ENCODE measurements around the gene ERF.

The ERF gene

GRCh38 chr19:42287017-42287826 is 32.3 kb upstream of the ERF start:
- DNase-seq (ENCODE audit: low read depth) = no peak

GRCh38 chr19:42286349-42287016 is 31.6 kb upstream of the ERF start:
- DNase-seq (ENCODE audit: low read depth) = no peak

GRCh38 chr19:42285988-42286348 is 31.0 kb upstream of the ERF start:
- no peak for DNase-seq (ENCODE audit: low read depth)

DNA sequence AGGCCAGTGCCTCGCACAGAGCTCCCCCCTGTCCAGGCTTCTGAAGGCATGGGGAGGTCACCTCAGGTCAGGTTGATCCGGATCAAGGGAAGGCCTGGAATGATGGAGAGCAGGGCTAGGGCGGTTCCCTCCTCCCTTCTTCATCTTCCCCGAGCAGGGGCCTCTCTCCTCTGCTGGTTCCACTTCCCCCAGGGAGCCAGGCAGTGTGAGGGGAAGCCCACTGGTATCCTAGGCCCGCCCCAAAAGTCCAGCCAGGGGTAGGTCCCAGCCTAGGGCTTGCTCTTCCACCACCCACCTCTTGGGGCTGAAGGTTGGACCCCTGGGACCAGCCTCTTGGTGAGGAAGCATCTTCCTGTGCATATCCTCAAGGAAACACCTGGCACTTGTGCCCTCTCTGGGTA is 30.6 kb upstream of the ERF start:
- DNase-seq (ENCODE audit: low read depth) = no peak

DNA sequence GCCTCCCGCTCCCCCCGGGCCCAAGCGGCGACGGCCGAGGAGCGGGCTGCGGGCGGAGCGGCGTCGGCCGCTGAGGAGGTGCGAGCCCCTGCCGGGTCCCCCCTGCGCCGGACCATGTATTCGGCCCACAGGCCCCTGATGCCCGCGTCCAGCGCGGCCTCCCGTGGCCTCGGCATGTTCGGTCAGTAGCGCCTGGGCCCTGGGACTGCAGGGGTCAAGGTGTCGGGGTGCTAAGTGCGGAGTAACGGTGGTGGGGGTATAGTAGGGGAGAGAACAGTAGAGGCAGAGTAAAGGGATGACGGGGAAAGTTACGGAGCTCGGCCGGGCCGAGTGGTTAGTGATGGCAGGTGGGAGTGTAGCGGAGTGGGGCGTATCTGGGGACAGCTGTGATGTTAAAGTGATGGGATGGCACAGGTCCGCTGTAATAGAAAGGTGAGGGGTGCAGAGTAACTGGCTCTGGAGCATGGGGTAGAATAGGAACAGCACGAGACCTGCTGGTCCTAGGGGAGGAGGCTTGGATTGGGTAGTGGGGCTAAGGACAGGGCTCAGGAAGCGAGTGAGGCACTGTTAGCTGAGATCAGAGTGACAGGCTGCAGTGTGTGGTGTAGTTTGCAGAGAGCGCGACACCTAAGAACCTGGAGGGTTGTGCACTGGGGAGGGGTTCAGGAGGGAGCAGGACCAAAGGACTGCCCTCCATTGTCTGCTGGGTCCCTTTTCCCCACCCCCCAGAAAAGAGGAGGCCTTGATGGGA is 29.8 kb upstream of the ERF start:
- DNase-seq (ENCODE audit: low read depth) = no peak

DNA sequence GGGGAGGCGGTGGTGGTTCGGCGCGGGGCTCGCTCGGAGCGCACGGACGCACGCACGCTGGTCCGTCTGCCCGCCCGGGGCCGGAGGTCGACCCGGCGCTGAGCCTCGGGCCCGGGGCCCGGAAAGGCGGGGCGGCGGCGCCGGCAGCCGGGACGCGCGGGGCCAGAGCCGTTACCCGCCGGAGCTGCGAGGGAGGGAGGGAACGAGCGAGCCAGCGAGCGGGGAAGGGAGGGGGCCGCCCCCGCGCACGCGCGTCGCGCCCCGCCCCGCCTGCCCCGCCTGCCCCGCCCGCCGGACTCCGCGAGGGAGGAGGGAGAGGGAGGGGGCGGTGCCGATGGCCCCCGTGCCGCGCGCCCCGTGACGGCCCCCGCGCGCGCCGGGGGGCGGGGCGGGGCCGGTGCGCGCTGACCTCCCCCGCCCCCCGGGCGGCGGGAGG is 29.2 kb upstream of the ERF start:
- DNase-seq (ENCODE audit: low read depth) = no peak

DNA sequence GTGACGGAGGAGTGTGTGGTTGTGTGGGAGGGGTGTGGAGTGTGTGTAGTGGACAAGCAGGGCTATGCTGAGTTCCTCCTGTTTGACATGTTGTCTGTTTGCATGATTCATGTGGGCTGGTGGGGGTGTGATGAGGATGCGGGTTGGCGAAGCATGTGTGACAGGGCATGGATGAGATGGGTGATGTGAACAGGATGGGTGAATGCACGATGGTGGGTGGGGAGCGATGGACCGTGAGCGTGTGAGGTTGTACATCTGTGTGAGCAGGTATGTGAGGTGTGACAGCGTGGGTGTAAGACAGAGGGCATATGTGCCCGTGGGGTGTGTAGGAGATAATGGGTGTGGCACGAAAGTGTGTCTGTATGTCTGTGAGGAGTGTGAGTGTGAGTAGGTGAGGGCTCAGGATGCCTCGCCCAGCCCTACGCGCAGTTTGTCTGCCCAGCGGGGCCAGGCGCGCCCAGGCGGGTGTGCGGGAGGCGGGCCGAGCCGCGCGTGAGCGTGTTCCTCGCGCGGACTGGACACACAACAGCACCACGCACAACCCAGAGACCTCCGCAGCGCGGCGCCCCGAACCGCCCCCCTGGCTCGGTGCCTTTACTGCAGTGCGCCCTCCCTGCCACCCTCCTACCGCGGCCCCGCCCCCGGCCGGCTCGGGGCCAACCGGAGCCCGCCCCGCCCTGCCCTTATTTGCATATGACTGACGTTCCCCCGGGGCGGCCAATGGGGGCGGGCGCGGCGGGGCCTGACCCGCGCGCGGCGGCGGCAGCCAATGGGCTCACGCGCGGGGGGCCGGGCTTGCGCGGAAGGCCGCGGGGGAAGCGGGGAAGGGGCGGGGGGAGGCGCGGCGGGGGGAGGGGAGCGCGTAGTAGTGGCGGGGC is 28.5 kb upstream of the ERF start:
- DNase-seq (ENCODE audit: low read depth) = peak; percentile 85

DNA sequence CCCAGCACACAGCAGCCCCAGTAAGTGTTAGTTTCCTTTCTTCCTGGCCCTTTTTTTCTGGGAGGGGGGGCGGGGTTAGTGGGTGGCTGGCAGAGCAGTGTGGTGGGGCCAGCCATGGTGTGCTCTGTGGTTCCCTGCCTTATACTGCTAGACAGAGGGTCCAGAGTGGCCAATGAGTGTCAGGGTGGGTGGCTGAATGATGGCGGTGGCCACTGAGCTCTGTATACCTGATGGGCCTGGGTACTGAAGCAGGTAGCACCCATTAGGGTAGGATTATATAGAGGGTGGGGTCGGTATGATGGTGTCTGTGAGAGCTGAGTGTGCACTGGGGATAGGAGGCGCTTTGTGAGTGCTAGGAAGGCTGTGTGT is 27.9 kb upstream of the ERF start:
- DNase-seq (ENCODE audit: low read depth) = no peak

DNA sequence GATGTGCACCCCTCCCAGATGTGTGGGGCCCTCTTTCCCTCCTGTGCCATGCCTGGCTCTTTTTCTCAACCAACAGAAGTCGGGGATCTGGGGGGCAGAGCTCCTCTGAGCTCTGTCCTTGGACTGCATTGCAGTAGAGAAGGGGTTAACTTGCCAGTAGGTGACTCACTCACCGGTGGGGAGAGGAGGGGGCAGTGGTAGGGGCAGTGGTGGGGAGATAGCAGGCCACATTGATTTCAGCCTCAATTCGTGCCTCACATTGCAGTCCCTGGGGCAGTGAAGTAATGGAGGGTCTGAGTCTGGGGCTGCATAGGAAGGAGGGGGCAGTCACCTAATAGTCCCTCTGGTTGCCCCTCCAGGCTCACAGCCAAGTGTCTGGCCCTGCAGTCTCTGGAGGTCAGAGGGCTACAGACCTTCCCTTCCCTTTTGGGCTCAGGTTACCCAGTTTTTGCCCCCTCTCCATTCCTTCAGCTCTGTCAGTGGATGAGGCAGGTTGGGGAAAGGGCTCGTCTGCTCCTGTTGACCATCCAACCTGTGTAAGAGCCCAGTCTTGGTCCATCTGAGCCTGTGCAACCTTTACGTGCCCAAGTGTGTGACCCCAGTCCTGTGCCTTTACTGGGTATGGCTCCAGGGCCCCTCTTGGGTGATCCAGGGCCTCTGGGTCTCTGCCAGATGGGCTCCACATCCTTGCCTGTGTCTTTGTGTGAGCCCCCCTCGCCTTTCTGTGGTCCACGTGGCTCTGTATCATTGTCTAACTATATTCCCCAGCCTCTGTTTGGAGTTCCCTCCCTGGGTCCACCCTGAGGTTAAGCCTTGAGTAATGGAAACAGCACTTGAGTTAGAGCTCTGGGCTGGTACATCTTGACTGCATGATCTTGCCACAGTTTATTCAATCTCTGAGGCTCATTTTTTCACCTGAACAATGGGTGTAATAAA is 27.2 kb upstream of the ERF start:
- DNase-seq (ENCODE audit: low read depth) = no peak

- no peak for DNase-seq (ENCODE audit: low read depth)
Measured at GRCh38 chr19:42281146-42281826, 26.4 kb upstream of the ERF start.

DNA sequence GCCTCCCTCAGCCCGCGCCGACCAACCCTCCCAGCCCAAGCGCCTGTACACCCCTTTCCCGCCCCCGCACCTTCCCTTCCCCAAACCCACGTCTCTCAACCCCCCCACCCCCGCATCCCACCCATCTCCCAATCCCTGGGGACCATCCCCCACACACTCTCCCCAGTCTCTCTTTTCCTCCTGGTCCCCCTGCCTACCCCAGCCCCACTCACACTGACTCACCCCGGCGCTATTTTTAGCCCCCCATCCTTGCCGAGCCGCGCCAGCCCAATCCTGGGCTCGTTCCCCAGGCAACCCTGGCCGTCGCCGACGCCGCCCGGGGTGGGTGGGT is 25.9 kb upstream of the ERF start:
- no peak for DNase-seq (ENCODE audit: low read depth)

DNA sequence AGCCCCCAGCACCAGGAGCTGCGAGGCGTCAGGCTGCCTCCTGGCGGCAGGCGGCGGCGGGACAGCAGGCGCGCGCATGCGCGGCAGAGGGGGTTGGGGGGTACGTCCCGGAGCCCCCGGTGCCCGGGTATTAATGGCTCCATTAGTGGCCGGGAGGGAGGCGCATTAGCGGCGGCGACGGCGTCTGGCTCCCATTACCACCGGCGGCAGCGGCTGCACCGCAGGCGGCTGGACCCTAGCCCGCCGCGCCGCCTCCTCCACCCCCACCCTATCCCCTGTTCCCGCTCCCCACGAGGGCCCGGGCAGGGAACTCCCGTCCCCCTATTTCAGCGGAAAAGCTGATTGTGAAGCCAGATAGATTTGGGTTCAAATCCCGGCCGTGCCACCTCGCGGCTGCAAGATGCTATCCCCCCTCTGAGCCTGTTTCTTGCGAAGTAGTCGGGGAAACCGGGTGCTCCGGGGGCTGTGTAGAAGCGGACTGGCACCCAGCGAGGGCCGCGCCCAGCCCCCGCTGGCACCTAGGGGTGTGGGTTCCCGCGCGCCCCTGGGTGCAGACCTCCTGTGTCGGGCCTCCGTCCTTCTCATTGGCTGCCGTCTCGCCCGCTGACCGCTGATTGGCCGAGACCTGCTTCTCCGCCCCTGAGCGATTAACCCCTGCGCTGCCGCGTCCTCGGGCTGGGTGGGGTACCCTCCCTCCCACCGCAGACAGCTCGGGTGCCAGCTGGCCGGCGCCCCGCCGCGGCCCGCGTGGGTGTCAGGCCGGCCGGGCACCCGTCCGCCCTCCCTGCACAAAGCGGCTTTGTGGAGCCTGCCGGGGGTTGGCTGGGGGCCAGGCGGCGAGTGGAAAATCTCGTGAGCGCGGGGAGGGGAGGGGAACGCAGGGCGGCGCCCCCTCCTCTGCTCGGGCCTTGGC is 25.2 kb upstream of the ERF start:
- peak; percentile 78 for DNase-seq (ENCODE audit: low read depth)

- no peak for DNase-seq (ENCODE audit: low read depth)
Measured at GRCh38 chr19:42279155-42279901, 24.4 kb upstream of the ERF start.

- DNase-seq (ENCODE audit: low read depth) = no peak
Measured at GRCh38 chr19:42278452-42279154, 23.7 kb upstream of the ERF start.

- DNase-seq (ENCODE audit: low read depth) = no peak
Measured at GRCh38 chr19:42277821-42278451, 23.0 kb upstream of the ERF start.

GRCh38 chr19:42276821-42277220 is 21.9 kb upstream of the ERF start:
- no peak for DNase-seq (ENCODE audit: low read depth)

GRCh38 chr19:42276284-42276683 is 21.4 kb upstream of the ERF start:
- DNase-seq (ENCODE audit: low read depth) = no peak

GRCh38 chr19:42275517-42275916 is 20.6 kb upstream of the ERF start:
- no peak for DNase-seq (ENCODE audit: low read depth)
